HCT116 (cell line): Measurements from ENCODE around the gene TLCD3B. TPM values are rescaled to one million over a fixed set of nuclear protein-coding genes. Genes with fewer than 3 reads are reported as not detected.
"Not testable (repeated sequence)": the region's sequence is repeated elsewhere in the genome, so short reads cannot be mapped to it uniquely, and the experiment has no call there.

ENCODE experiments used
- ATAC-seq: fragments of 200-7000 bp; cut with Tn5 transposase; 2 replicates; pipeline ENCODE4 v1.9.1; 2020; ENCODE audit warnings: mild to moderate bottlenecking, moderate library complexity
- BruUV-seq: library from RNA; stranded (reverse); fragments of 400-500 nt; replicated peaks from 2 replicates; lab custom pipeline; 2021; lab: Mats Ljungman, UMichigan
- CTCF ChIA-PET: fragments of 300-600 bp; sonication (Branson Sonifier 250); formaldehyde crosslinking; loops from one replicate; lab custom pipeline; 2021; ENCODE audit warnings: antibody characterized with exemption; lab: Charles Lee
- POLR2A ChIA-PET: fragments of 300-600, 350-600 bp; sonication (Branson Sonifier 250); formaldehyde crosslinking; loops from one replicate; lab custom pipeline; 2021; ENCODE audit warnings: antibody characterized with exemption; lab: Charles Lee
- RAD21 ChIA-PET, 2 experiments: fragments of 300-600 bp; sonication (Branson Sonifier 250); formaldehyde crosslinking; loops; one replicate each; lab custom pipeline; 2023; ENCODE audit warnings: low total read pairs in 2 of 2; ENCODE audit not compliant: uncharacterized antibody in 2 of 2, unreplicated experiment in 2 of 2, low non-redundant PET in 1 of 2; lab: Charles Lee
- DNase-seq: peaks from one replicate; pipeline ENCODE4 v3.0.0-alpha.2; 2010; ENCODE audit warnings: low read depth, low spot score
- H2AFZ ChIP-seq: fragments of 200-600 bp; shearing (Covaris generic), sonication (generic); 2 replicates; pipeline ENCODE4 v1.6.1; 2017; ENCODE audit warnings: low read depth, mixed run types, mixed read lengths, antibody characterized with exemption, low read length; ENCODE audit not compliant: poor library complexity, severe bottlenecking
- H3K27ac ChIP-seq: 2 replicates; pipeline ENCODE4 v1.5.1; 2012; ENCODE audit warnings: low read depth, low read length
- H3K27me3 ChIP-seq: fragments of 200-600 bp; sonication (generic); 2 replicates; pipeline ENCODE4 v1.6.1; 2016; ENCODE audit warnings: mixed run types, low read length, mixed read lengths; ENCODE audit not compliant: insufficient read depth
- H3K36me3 ChIP-seq, 2 experiments: fragments of 200-500 bp in 1 of 2; fragments of 200-600 bp in 1 of 2; sonication (Bioruptor generic) in 1 of 2; sonication (generic) in 1 of 2; 2 replicates each; pipeline versions ENCODE4 v1.5.1 to v1.6.1; 2014 to 2016; ENCODE audit warnings: low read length in 2 of 2, inconsistent platforms in 1 of 2, mixed read lengths in 1 of 2, mixed run types in 1 of 2; ENCODE audit not compliant: insufficient read depth in 2 of 2, control insufficient read depth in 1 of 2
- H3K4me1 ChIP-seq, 2 experiments: fragments of 200-600 bp in 1 of 2; sonication (generic) in 1 of 2; 2 replicates each; pipeline versions ENCODE4 v1.5.1 to v1.6.1; 2012 to 2017; ENCODE audit warnings: low read length in 2 of 2, inconsistent platforms in 1 of 2, mild to moderate bottlenecking in 1 of 2, mixed read lengths in 1 of 2, mixed run types in 1 of 2, moderate library complexity in 1 of 2; ENCODE audit not compliant: insufficient read depth in 2 of 2, control insufficient read depth in 1 of 2
- H3K4me2 ChIP-seq: fragments of 200-600 bp; sonication (generic); 2 replicates; pipeline ENCODE4 v1.6.1; 2017; ENCODE audit warnings: mixed run types, low read length, mixed read lengths
- H3K4me3 ChIP-seq, 2 experiments: fragments of 200-600 bp in 1 of 2; sonication (generic) in 1 of 2; replicated peaks in 1 of 2; 2 replicates each; pipeline ENCODE4 v1.5.1; 2011 to 2016; ENCODE audit warnings: low read length in 2 of 2, control low read depth in 1 of 2, low read depth in 1 of 2, mild to moderate bottlenecking in 1 of 2, mixed read lengths in 1 of 2, mixed run types in 1 of 2
- H3K79me2 ChIP-seq: fragments of 200-600 bp; sonication (generic); 2 replicates; pipeline ENCODE4 v1.6.1; 2017; ENCODE audit warnings: mild to moderate bottlenecking, mixed run types, low read length, moderate library complexity, mixed read lengths; ENCODE audit not compliant: insufficient read depth
- H3K9ac ChIP-seq: fragments of 200-600 bp; sonication (generic); 2 replicates; pipeline ENCODE4 v1.6.1; 2016; ENCODE audit warnings: low read length, mixed read lengths
- H3K9me2 ChIP-seq: fragments of 200-600 bp; sonication (generic), shearing (Covaris generic); 2 replicates; pipeline ENCODE4 v1.6.1; 2017; ENCODE audit warnings: mixed run types, mild to moderate bottlenecking, moderate library complexity; ENCODE audit not compliant: insufficient read depth
- H3K9me3 ChIP-seq, 2 experiments: fragments of 200-500 bp in 1 of 2; fragments of 200-600 bp in 1 of 2; sonication (Bioruptor generic) in 1 of 2; sonication (generic) in 1 of 2; 2 replicates each; pipeline ENCODE4 v1.6.1; 2014 to 2017; ENCODE audit warnings: low read length in 2 of 2, mixed read lengths in 2 of 2, inconsistent platforms in 1 of 2, low read depth in 1 of 2, mild to moderate bottlenecking in 1 of 2, mixed run types in 1 of 2, moderate library complexity in 1 of 2; ENCODE audit not compliant: control insufficient read depth in 1 of 2, insufficient read depth in 1 of 2
- H4K20me1 ChIP-seq: fragments of 200-600 bp; sonication (generic), shearing (Covaris generic); 2 replicates; pipeline ENCODE4 v1.6.1; 2017; ENCODE audit warnings: mixed run types, mild to moderate bottlenecking, moderate library complexity; ENCODE audit not compliant: insufficient read depth
- CTCF ChIP-seq, 3 experiments: fragments of 200-600 bp in 1 of 3; sonication (generic) in 1 of 3; IDR thresholded peaks in 2 of 3; conservative IDR thresholded peaks in 1 of 3; 2 replicates each; pipeline ENCODE4 v1.5.1; 2012 to 2017; ENCODE audit warnings: low read depth in 2 of 3, low read length in 2 of 3, antibody characterized with exemption in 1 of 3, borderline replicate concordance in 1 of 3, control low read depth in 1 of 3, mild to moderate bottlenecking in 1 of 3, mixed read lengths in 1 of 3, mixed run types in 1 of 3, moderate library complexity in 1 of 3; ENCODE audit not compliant: insufficient read depth in 1 of 3
- EGR1 ChIP-seq: IDR thresholded peaks from 2 replicates; pipeline ENCODE4 v1.6.1; 2012; ENCODE audit warnings: low read depth
- EZH2 ChIP-seq: fragments of 200-600 bp; sonication (generic); IDR thresholded peaks from 2 replicates; pipeline ENCODE4 v1.6.1; 2017; ENCODE audit warnings: antibody characterized with exemption, mixed run types
- EZH2phosphoT487 ChIP-seq: fragments of 200-600 bp; IDR thresholded peaks from 2 replicates; pipeline ENCODE4 v1.6.1; 2018; ENCODE audit warnings: antibody characterized with exemption, borderline replicate concordance
- FOSL1 ChIP-seq: IDR thresholded peaks from 2 replicates; pipeline ENCODE4 v1.6.1; 2012; ENCODE audit warnings: low read depth
- POLR2A ChIP-seq: IDR thresholded peaks from 2 replicates; pipeline ENCODE4 v1.7.0; 2011; ENCODE audit warnings: borderline replicate concordance; ENCODE audit not compliant: insufficient read depth, insufficient read length; ENCODE audit errors: extremely low read depth
- REST ChIP-seq: IDR thresholded peaks from 2 replicates; pipeline ENCODE4 v1.6.1; 2012; ENCODE audit warnings: low read depth
- SP1 ChIP-seq: IDR thresholded peaks from 2 replicates; pipeline ENCODE4 v1.6.1; 2012; ENCODE audit warnings: low read depth
- SRF ChIP-seq: IDR thresholded peaks from 2 replicates; pipeline ENCODE4 v1.6.1; 2012; ENCODE audit warnings: low read depth
- TCF7L2 ChIP-seq: IDR thresholded peaks from 2 replicates; pipeline ENCODE4 v1.7.0; 2011; ENCODE audit warnings: borderline replicate concordance, inconsistent platforms; ENCODE audit not compliant: insufficient read depth, insufficient read length; ENCODE audit errors: extremely low read depth
- YY1 ChIP-seq: IDR thresholded peaks from 2 replicates; pipeline ENCODE4 v1.6.1; 2011; ENCODE audit warnings: low read length, low read depth, moderate library complexity, mild to moderate bottlenecking; ENCODE audit not compliant: insufficient replicate concordance; ENCODE audit errors: extremely low read depth
- ZFX ChIP-seq: fragments of 450-650 bp; IDR thresholded peaks from 2 replicates; pipeline ENCODE4 v1.6.1; 2017
- intact Hi-C: fragments of 100-400 bp; cut with micrococcal nuclease; formaldehyde crosslinking; loops from 2 replicates; pipeline ENCODE4 v1.10.0; 2022
- total RNA-seq: library from RNA; stranded (reverse); gene quantifications from one replicate; pipeline ENCODE4 v1.2.1, GENCODE V29; 2021; ENCODE audit not compliant: unreplicated experiment
- TF ChIP-seq, protein P1 (sequence below): IDR thresholded peaks from 2 replicates; pipeline ENCODE4 v1.6.1; 2012
- TF ChIP-seq, protein P2 (sequence below): IDR thresholded peaks from 2 replicates; pipeline ENCODE4 v1.6.1; 2012

The TLCD3B gene
- total RNA-seq, 1 experiment from 2014 or later = 1.0 TPM

GRCh38 chr16:30040690-30041089 is 9.6 kb upstream of the TLCD3B start:
- H3K9me3 ChIP-seq, H3K27ac ChIP-seq, H3K4me3 ChIP-seq, H3K4me1 ChIP-seq, ATAC-seq, H3K79me2 ChIP-seq, POLR2A ChIA-PET, H3K9ac ChIP-seq, BruUV-seq, H4K20me1 ChIP-seq, DNase-seq, H3K27me3 ChIP-seq, H3K9me2 ChIP-seq, H3K36me3 ChIP-seq, intact Hi-C loops, RAD21 ChIA-PET, H2AFZ ChIP-seq, H3K4me2 ChIP-seq: not testable (repeated sequence)
- CTCF ChIA-PET = interaction anchor here (0.8 to 2.7 kb wide), 3 partner anchors 9 to 52 kb away, joined by 3 to 13 read pairs (median 3); no protein-coding TSS in a partner anchor

- Histone ChIP-seq H3K9me2 (no peaks in the 10 kb centered on the region), H4K20me1 (no peaks in the 10 kb centered on the region), H2AFZ (no peak overlapping the region), H3K27me3 (no peaks in the 10 kb centered on the region), H3K9ac (no peak overlapping the region), H3K36me3 (no peaks in the 10 kb centered on the region), H3K27ac (no peak overlapping the region), H3K9me3 (no peaks in the 10 kb centered on the region), H3K4me1 (no peaks in the 10 kb centered on the region; a peak in 1 of 4 replicates), H3K4me3 (no peak overlapping the region), H3K4me2 (no peak overlapping the region), H3K79me2 (no peaks in the 10 kb centered on the region)
- BruUV-seq = no TSS peak
- intact Hi-C loops = no loop called here
- ChIA-PET CTCF (interaction anchor here (2.7 kb wide), 1 partner anchor 8 kb away, joined by 13 read pairs; no protein-coding TSS in a partner anchor), RAD21 (interaction anchor here in 1 of 2 experiments (0.6 kb wide), 1 partner anchor 212 kb away, joined by 3 read pairs; no protein-coding TSS in a partner anchor), POLR2A (no interaction called here)
- no peak for DNase-seq
- ATAC-seq = no peak
- TF ChIP-seq, protein P1, sequence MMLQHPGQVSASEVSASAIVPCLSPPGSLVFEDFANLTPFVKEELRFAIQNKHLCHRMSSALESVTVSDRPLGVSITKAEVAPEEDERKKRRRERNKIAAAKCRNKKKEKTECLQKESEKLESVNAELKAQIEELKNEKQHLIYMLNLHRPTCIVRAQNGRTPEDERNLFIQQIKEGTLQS = no peak
- TF ChIP-seq FOSL1 = no peak
- TF ChIP-seq EGR1 = no peak
- TF ChIP-seq EZH2phosphoT487 = no peak
- no peak for TF ChIP-seq REST
- no peak for TF ChIP-seq EZH2
- TF ChIP-seq, protein P2, sequence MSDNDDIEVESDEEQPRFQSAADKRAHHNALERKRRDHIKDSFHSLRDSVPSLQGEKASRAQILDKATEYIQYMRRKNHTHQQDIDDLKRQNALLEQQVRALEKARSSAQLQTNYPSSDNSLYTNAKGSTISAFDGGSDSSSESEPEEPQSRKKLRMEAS = no peak
- no peak for TF ChIP-seq TCF7L2
- no peak for TF ChIP-seq CTCF (IDR thresholded peaks at IDR 0.05 in 2 of 3, conservative IDR thresholded peaks at IDR 0.05 in 1 of 3; ENCODE audit: borderline replicate concordance in 1 of 3, insufficient read depth in 1 of 3, low read depth in 2 of 3, low read length in 2 of 3)
- no peak for TF ChIP-seq SRF
- no peak for TF ChIP-seq YY1
- no peak for TF ChIP-seq POLR2A
- no peak for TF ChIP-seq SP1
- no peak for TF ChIP-seq ZFX
These were observed 9.2 kb upstream of the TLCD3B start for GRCh38 chr16:30040221-30040620.
